HCT116 (cell line): ENCODE results near the gene AUTS2. TPM values are rescaled to one million over a fixed set of nuclear protein-coding genes. Genes with fewer than 3 reads are reported as not detected.

ENCODE experiments used
- ATAC-seq: fragments of 200-7000 bp; cut with Tn5 transposase; 2 replicates; pipeline ENCODE4 v1.9.1; 2020; ENCODE audit warnings: mild to moderate bottlenecking, moderate library complexity
- BruUV-seq: library from RNA; stranded (reverse); fragments of 400-500 nt; replicated peaks from 2 replicates; lab custom pipeline; 2021; lab: Mats Ljungman, UMichigan
- CTCF ChIA-PET: fragments of 300-600 bp; sonication (Branson Sonifier 250); formaldehyde crosslinking; loops from one replicate; lab custom pipeline; 2021; ENCODE audit warnings: antibody characterized with exemption; lab: Charles Lee
- POLR2A ChIA-PET: fragments of 300-600, 350-600 bp; sonication (Branson Sonifier 250); formaldehyde crosslinking; loops from one replicate; lab custom pipeline; 2021; ENCODE audit warnings: antibody characterized with exemption; lab: Charles Lee
- RAD21 ChIA-PET, 2 experiments: fragments of 300-600 bp; sonication (Branson Sonifier 250); formaldehyde crosslinking; loops; one replicate each; lab custom pipeline; 2023; ENCODE audit warnings: low total read pairs in 2 of 2; ENCODE audit not compliant: uncharacterized antibody in 2 of 2, unreplicated experiment in 2 of 2, low non-redundant PET in 1 of 2; lab: Charles Lee
- DNase-seq: peaks from one replicate; pipeline ENCODE4 v3.0.0-alpha.2; 2010; ENCODE audit warnings: low read depth, low spot score
- H2AFZ ChIP-seq: fragments of 200-600 bp; shearing (Covaris generic), sonication (generic); 2 replicates; pipeline ENCODE4 v1.6.1; 2017; ENCODE audit warnings: low read depth, mixed run types, mixed read lengths, antibody characterized with exemption, low read length; ENCODE audit not compliant: poor library complexity, severe bottlenecking
- H3K27ac ChIP-seq: 2 replicates; pipeline ENCODE4 v1.5.1; 2012; ENCODE audit warnings: low read depth, low read length
- H3K27me3 ChIP-seq: fragments of 200-600 bp; sonication (generic); 2 replicates; pipeline ENCODE4 v1.6.1; 2016; ENCODE audit warnings: mixed run types, low read length, mixed read lengths; ENCODE audit not compliant: insufficient read depth
- H3K36me3 ChIP-seq, 2 experiments: fragments of 200-500 bp in 1 of 2; fragments of 200-600 bp in 1 of 2; sonication (Bioruptor generic) in 1 of 2; sonication (generic) in 1 of 2; 2 replicates each; pipeline versions ENCODE4 v1.5.1 to v1.6.1; 2014 to 2016; ENCODE audit warnings: low read length in 2 of 2, inconsistent platforms in 1 of 2, mixed read lengths in 1 of 2, mixed run types in 1 of 2; ENCODE audit not compliant: insufficient read depth in 2 of 2, control insufficient read depth in 1 of 2
- H3K4me1 ChIP-seq, 2 experiments: fragments of 200-600 bp in 1 of 2; sonication (generic) in 1 of 2; 2 replicates each; pipeline versions ENCODE4 v1.5.1 to v1.6.1; 2012 to 2017; ENCODE audit warnings: low read length in 2 of 2, inconsistent platforms in 1 of 2, mild to moderate bottlenecking in 1 of 2, mixed read lengths in 1 of 2, mixed run types in 1 of 2, moderate library complexity in 1 of 2; ENCODE audit not compliant: insufficient read depth in 2 of 2, control insufficient read depth in 1 of 2
- H3K4me2 ChIP-seq: fragments of 200-600 bp; sonication (generic); 2 replicates; pipeline ENCODE4 v1.6.1; 2017; ENCODE audit warnings: mixed run types, low read length, mixed read lengths
- H3K4me3 ChIP-seq, 2 experiments: fragments of 200-600 bp in 1 of 2; sonication (generic) in 1 of 2; replicated peaks in 1 of 2; 2 replicates each; pipeline ENCODE4 v1.5.1; 2011 to 2016; ENCODE audit warnings: low read length in 2 of 2, control low read depth in 1 of 2, low read depth in 1 of 2, mild to moderate bottlenecking in 1 of 2, mixed read lengths in 1 of 2, mixed run types in 1 of 2
- H3K79me2 ChIP-seq: fragments of 200-600 bp; sonication (generic); 2 replicates; pipeline ENCODE4 v1.6.1; 2017; ENCODE audit warnings: mild to moderate bottlenecking, mixed run types, low read length, moderate library complexity, mixed read lengths; ENCODE audit not compliant: insufficient read depth
- H3K9ac ChIP-seq: fragments of 200-600 bp; sonication (generic); 2 replicates; pipeline ENCODE4 v1.6.1; 2016; ENCODE audit warnings: low read length, mixed read lengths
- H3K9me2 ChIP-seq: fragments of 200-600 bp; sonication (generic), shearing (Covaris generic); 2 replicates; pipeline ENCODE4 v1.6.1; 2017; ENCODE audit warnings: mixed run types, mild to moderate bottlenecking, moderate library complexity; ENCODE audit not compliant: insufficient read depth
- H3K9me3 ChIP-seq, 2 experiments: fragments of 200-500 bp in 1 of 2; fragments of 200-600 bp in 1 of 2; sonication (Bioruptor generic) in 1 of 2; sonication (generic) in 1 of 2; 2 replicates each; pipeline ENCODE4 v1.6.1; 2014 to 2017; ENCODE audit warnings: low read length in 2 of 2, mixed read lengths in 2 of 2, inconsistent platforms in 1 of 2, low read depth in 1 of 2, mild to moderate bottlenecking in 1 of 2, mixed run types in 1 of 2, moderate library complexity in 1 of 2; ENCODE audit not compliant: control insufficient read depth in 1 of 2, insufficient read depth in 1 of 2
- H4K20me1 ChIP-seq: fragments of 200-600 bp; sonication (generic), shearing (Covaris generic); 2 replicates; pipeline ENCODE4 v1.6.1; 2017; ENCODE audit warnings: mixed run types, mild to moderate bottlenecking, moderate library complexity; ENCODE audit not compliant: insufficient read depth
- CBX3 ChIP-seq: IDR thresholded peaks from 2 replicates; pipeline ENCODE4 v1.6.1; 2012; ENCODE audit warnings: low read depth
- ELF1 ChIP-seq: IDR thresholded peaks from 2 replicates; pipeline ENCODE4 v1.6.1; 2012; ENCODE audit warnings: low read depth, borderline replicate concordance
- EZH2phosphoT487 ChIP-seq: fragments of 200-600 bp; IDR thresholded peaks from 2 replicates; pipeline ENCODE4 v1.6.1; 2018; ENCODE audit warnings: antibody characterized with exemption, borderline replicate concordance
- FOSL1 ChIP-seq: IDR thresholded peaks from 2 replicates; pipeline ENCODE4 v1.6.1; 2012; ENCODE audit warnings: low read depth
- POLR2A ChIP-seq: IDR thresholded peaks from 2 replicates; pipeline ENCODE4 v1.7.0; 2011; ENCODE audit warnings: borderline replicate concordance; ENCODE audit not compliant: insufficient read depth, insufficient read length; ENCODE audit errors: extremely low read depth
- SP1 ChIP-seq: IDR thresholded peaks from 2 replicates; pipeline ENCODE4 v1.6.1; 2012; ENCODE audit warnings: low read depth
- TCF7L2 ChIP-seq: IDR thresholded peaks from 2 replicates; pipeline ENCODE4 v1.7.0; 2011; ENCODE audit warnings: borderline replicate concordance, inconsistent platforms; ENCODE audit not compliant: insufficient read depth, insufficient read length; ENCODE audit errors: extremely low read depth
- ZBTB33 ChIP-seq: IDR thresholded peaks from 2 replicates; pipeline ENCODE4 v1.6.1; 2011; ENCODE audit warnings: mild to moderate bottlenecking, low read length, moderate library complexity; ENCODE audit not compliant: insufficient replicate concordance; ENCODE audit errors: extremely low read depth
- intact Hi-C: fragments of 100-400 bp; cut with micrococcal nuclease; formaldehyde crosslinking; loops from 2 replicates; pipeline ENCODE4 v1.10.0; 2022
- total RNA-seq: library from RNA; stranded (reverse); gene quantifications from one replicate; pipeline ENCODE4 v1.2.1, GENCODE V29; 2021; ENCODE audit not compliant: unreplicated experiment
- TF ChIP-seq, protein P1 (sequence below): IDR thresholded peaks from 2 replicates; pipeline ENCODE4 v1.6.1; 2012

AUTS2 gene
- total RNA-seq, 1 experiment from 2014 or later, result 0.93 TPM

DNA sequence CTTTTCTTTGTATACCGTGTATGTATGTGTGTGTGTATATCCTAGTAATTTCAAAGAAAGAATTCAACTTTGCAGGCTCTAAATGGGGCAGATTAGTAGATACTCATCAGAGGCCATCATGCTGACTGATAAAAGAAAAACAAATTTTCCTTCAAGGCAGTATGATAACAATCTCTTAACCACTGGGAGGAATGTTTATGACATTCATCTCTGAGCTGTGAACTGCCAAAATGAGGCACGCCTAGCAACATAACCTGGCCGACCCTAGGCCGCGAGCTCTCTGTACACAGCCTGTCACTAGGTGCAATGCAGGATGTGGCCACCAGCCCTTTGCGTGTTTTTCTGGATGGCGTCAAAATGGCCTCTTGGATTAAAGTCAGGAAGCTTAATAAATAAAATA is 1190.0 kb downstream of the AUTS2 start:
- no peaks in the 10 kb centered on the region for H3K9me2 ChIP-seq
- DNase-seq (no peak), ATAC-seq (no peak)
- H3K36me3 ChIP-seq, result no peaks in the 10 kb centered on the region
- no peaks in the 10 kb centered on the region for H3K27me3 ChIP-seq
- no peak overlapping the region for H3K9ac ChIP-seq
- POLR2A ChIA-PET, result no interaction called here
- no TSS peak for BruUV-seq
- TF ChIP-seq POLR2A (no peak), ELF1 (no peak), CBX3 (no peak), FOSL1 (no peak), SP1 (no peak), TCF7L2 (no peak), EZH2phosphoT487 (no peak), ZBTB33 (no peak)
- TF ChIP-seq, protein P1, sequence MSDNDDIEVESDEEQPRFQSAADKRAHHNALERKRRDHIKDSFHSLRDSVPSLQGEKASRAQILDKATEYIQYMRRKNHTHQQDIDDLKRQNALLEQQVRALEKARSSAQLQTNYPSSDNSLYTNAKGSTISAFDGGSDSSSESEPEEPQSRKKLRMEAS, result no peak
- TF ChIP-seq, all 23 proteins: peak for 0
- Histone ChIP-seq H3K79me2 (no peaks in the 10 kb centered on the region), H2AFZ (no peak overlapping the region), H3K4me2 (no peak overlapping the region), H3K27ac (no peak overlapping the region), H3K4me3 (no peak overlapping the region), H3K9me3 (peaks cover 0 to 23% of the 10 kb centered on the region in 2 experiments; a peak in 2 of 4 replicates), H4K20me1 (no peaks in the 10 kb centered on the region), H3K4me1 (no peaks in the 10 kb centered on the region)
- intact Hi-C loops, result no loop called here
- ChIA-PET CTCF (no interaction called here), RAD21 (no interaction called here)
